Caco-2 (cell line): ENCODE data around the gene F5. TPM values are rescaled to one million over a fixed set of nuclear protein-coding genes. Genes with fewer than 3 reads are reported as not detected.
"Not testable (repeated sequence)": the region's sequence is repeated elsewhere in the genome, so short reads cannot be mapped to it uniquely, and the experiment has no call there.

ENCODE experiments used
- BruUV-seq: library from RNA; stranded (reverse); fragments of 400-500 nt; replicated peaks from 2 replicates; lab custom pipeline; 2021; lab: Mats Ljungman, UMichigan
- CTCF ChIA-PET: fragments of 300-600 bp; sonication (Branson Sonifier 250); formaldehyde crosslinking; loops from one replicate; lab custom pipeline; 2022; ENCODE audit warnings: antibody characterized with exemption; lab: Charles Lee
- POLR2A ChIA-PET: fragments of 300-600 bp; sonication (Branson Sonifier 250); formaldehyde crosslinking; loops from one replicate; lab custom pipeline; 2022; ENCODE audit warnings: antibody characterized with exemption; lab: Charles Lee
- DNase-seq, 2 experiments: peaks; one replicate each; pipeline versions ENCODE4 v3.0.0 to v3.0.0-alpha.2; 2020 to 2022
- H3K27me3 ChIP-seq: replicated peaks from 2 replicates; pipeline ENCODE4 v1.6.0; 2011; ENCODE audit warnings: low read length; ENCODE audit not compliant: control insufficient read depth, insufficient read depth
- H3K36me3 ChIP-seq: 2 replicates; pipeline ENCODE4 v1.5.1; 2011; ENCODE audit warnings: low read length; ENCODE audit not compliant: control insufficient read depth, insufficient read depth
- H3K4me1 ChIP-seq: fragments of 250-450 bp; sonication (Bioruptor Pico); 2 replicates; pipeline ENCODE4 v1.5.1; 2020; ENCODE audit warnings: mild to moderate bottlenecking
- H3K4me3 ChIP-seq: 2 replicates; pipeline ENCODE4 v1.5.1; 2011; ENCODE audit warnings: low read depth, mild to moderate bottlenecking, control low read depth, low read length
- H3K9me3 ChIP-seq: fragments of 250-450 bp; sonication (Bioruptor Pico); 2 replicates; pipeline ENCODE4 v1.5.1; 2020; ENCODE audit warnings: mild to moderate bottlenecking, moderate library complexity
- H3K27ac Mint-ChIP-seq: one replicate; pipeline ENCODE4 v1.8.0; 2022; ENCODE audit warnings: mixed read lengths; ENCODE audit not compliant: unreplicated experiment
- H3K27me3 Mint-ChIP-seq: one replicate; pipeline ENCODE4 v1.8.0; 2022; ENCODE audit warnings: mixed read lengths; ENCODE audit not compliant: insufficient read depth, unreplicated experiment
- H3K36me3 Mint-ChIP-seq: one replicate; pipeline ENCODE4 v1.8.0; 2022; ENCODE audit warnings: mild to moderate bottlenecking, mixed read lengths; ENCODE audit not compliant: insufficient read depth, unreplicated experiment
- H3K4me1 Mint-ChIP-seq: one replicate; pipeline ENCODE4 v1.8.0; 2022; ENCODE audit warnings: low read depth, mixed read lengths; ENCODE audit not compliant: unreplicated experiment
- H3K4me3 Mint-ChIP-seq: one replicate; pipeline ENCODE4 v1.8.0; 2022; ENCODE audit warnings: mild to moderate bottlenecking, moderate library complexity, mixed read lengths; ENCODE audit not compliant: unreplicated experiment
- H3K9me3 Mint-ChIP-seq: one replicate; pipeline ENCODE4 v1.8.0; 2022; ENCODE audit warnings: mixed read lengths; ENCODE audit not compliant: unreplicated experiment
- intact Hi-C: fragments of 100-400 bp; cut with micrococcal nuclease; formaldehyde crosslinking; loops from one replicate; pipeline ENCODE4 v1.10.0; 2022; ENCODE audit not compliant: unreplicated experiment
- total RNA-seq: library from RNA; stranded (reverse); gene quantifications from 2 replicates; pipeline ENCODE4 v1.2.3, GENCODE V29; 2022
- TF ChIP-seq, protein P1 (sequence below), 2 experiments: fragments of 200-600 bp in 1 of 2; IDR thresholded peaks; 1 replicate in 1 of 2; 2 replicates in 1 of 2; pipeline versions ENCODE4 v1.5.1 to v1.8.0; 2011 to 2022; ENCODE audit warnings: antibody characterized with exemption in 1 of 2, control low read depth in 1 of 2, inconsistent platforms in 1 of 2, low read depth in 1 of 2, low read length in 1 of 2, mild to moderate bottlenecking in 1 of 2, moderate library complexity in 1 of 2; ENCODE audit not compliant: insufficient read depth in 1 of 2, severe bottlenecking in 1 of 2, unreplicated experiment in 1 of 2

Gene F5
- total RNA-seq, 1 experiment from 2014 or later: 0.50 TPM

DNA sequence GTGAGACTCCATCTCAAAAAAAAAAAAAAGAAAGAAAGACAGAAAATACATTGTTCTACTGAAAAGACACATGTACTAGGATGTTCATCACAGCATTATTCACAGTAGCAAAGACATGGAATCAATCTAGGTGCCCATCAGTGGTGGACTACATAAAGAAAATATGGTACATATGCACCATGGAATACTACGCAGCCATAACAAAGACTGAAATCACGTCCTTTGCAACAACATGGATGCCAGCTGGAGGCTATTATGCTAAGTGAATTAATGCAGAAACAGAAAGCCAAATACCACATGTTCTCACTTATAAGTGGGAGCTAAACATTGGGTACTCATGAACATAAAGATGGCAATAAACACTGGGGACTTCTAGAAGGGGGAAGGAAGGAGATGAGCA is 51.6 kb downstream of the F5 start:
- Histone ChIP-seq H3K27me3 (no peaks in the 10 kb centered on the region), H3K4me1 (peaks cover 36% of the 10 kb centered on the region), H3K9me3 (no peaks in the 10 kb centered on the region), H3K4me3 (no peak overlapping the region), H3K36me3 (no peaks in the 10 kb centered on the region)
- BruUV-seq: no TSS peak
- Mint-ChIP-seq H3K9me3 (no peaks in the 10 kb centered on the region), H3K36me3 (no peaks in the 10 kb centered on the region), H3K4me1 (peaks cover 31% of the 10 kb centered on the region), H3K4me3 (no peak overlapping the region), H3K27ac (no peak overlapping the region), H3K27me3 (no peaks in the 10 kb centered on the region)
- CTCF ChIA-PET: no interaction called here
- TF ChIP-seq, protein P1, sequence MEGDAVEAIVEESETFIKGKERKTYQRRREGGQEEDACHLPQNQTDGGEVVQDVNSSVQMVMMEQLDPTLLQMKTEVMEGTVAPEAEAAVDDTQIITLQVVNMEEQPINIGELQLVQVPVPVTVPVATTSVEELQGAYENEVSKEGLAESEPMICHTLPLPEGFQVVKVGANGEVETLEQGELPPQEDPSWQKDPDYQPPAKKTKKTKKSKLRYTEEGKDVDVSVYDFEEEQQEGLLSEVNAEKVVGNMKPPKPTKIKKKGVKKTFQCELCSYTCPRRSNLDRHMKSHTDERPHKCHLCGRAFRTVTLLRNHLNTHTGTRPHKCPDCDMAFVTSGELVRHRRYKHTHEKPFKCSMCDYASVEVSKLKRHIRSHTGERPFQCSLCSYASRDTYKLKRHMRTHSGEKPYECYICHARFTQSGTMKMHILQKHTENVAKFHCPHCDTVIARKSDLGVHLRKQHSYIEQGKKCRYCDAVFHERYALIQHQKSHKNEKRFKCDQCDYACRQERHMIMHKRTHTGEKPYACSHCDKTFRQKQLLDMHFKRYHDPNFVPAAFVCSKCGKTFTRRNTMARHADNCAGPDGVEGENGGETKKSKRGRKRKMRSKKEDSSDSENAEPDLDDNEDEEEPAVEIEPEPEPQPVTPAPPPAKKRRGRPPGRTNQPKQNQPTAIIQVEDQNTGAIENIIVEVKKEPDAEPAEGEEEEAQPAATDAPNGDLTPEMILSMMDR (IDR thresholded peaks at IDR 0.05; ENCODE audit: insufficient read depth in 1 of 2, low read depth in 1 of 2, low read length in 1 of 2, severe bottlenecking in 1 of 2, unreplicated experiment in 1 of 2): no peak
- DNase-seq: no peak
- intact Hi-C loops: no loop called here
- POLR2A ChIA-PET: no interaction called here

DNA sequence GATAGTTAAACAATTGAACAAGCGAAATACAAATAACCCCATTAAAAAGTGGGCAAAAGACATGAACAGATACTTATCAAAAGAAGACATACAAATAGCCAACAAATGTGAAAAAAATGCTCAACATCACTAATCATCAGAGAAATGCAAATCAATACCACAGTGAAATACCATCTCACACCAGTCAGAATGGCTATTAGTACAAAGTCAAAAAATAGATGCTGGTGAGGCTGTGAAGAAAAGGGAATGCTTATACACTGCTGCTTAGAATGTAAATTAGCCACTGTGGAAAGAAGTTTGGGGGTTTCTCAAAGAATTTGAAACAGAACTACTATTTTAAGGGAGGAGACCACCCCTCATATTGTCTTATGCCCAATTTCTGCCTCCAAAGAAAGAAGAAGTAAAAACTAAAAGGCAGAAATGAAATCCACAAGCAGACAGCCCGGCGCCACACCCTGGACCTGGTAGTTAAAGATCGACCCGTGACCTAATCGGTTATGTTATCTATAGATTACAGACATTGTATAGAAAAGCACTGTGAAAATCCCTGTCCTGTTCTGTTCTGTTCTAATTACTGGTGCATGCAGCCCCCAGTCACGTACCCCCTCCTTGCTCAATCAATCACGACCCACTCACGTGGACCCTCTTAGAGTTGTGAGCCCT is 52.6 kb downstream of the F5 start:
- BruUV-seq, H3K36me3 ChIP-seq, POLR2A ChIA-PET, DNase-seq, intact Hi-C loops, CTCF ChIA-PET, H3K4me3 Mint-ChIP-seq, H3K36me3 Mint-ChIP-seq, H3K27me3 ChIP-seq, H3K4me3 ChIP-seq, H3K27me3 Mint-ChIP-seq, H3K9me3 Mint-ChIP-seq, H3K9me3 ChIP-seq: not testable (repeated sequence)
- peaks cover 31% of the 10 kb centered on the region for H3K4me1 Mint-ChIP-seq
- H3K4me1 ChIP-seq: peaks cover 35% of the 10 kb centered on the region
- H3K27ac Mint-ChIP-seq: peak overlapping the region; percentile 76

DNA sequence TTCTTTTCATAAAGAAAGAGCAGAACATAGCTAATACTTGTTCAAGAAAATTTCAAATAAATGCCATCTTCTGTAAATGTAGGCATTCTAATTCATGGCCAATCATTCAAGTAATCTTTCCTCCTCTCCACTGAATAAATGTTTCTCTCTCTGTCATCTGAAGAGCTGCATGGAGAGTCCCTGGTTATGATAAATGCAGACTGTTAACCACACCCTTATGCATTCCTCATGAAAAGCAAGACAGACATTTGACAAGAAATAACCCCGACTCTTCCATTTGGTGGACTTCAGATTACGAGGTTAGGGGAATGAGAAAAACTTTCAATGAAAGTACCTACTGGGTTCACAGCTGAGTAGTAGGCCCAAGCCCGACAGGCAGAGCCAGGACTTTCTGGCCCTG is 55.8 kb downstream of the F5 start:
- Mint-ChIP-seq H3K27ac (peak overlapping the region; percentile 98), H3K27me3 (no peaks in the 10 kb centered on the region), H3K4me3 (no peak overlapping the region), H3K4me1 (peaks cover 56% of the 10 kb centered on the region), H3K9me3 (no peaks in the 10 kb centered on the region), H3K36me3 (peaks cover 8% of the 10 kb centered on the region)
- Histone ChIP-seq H3K9me3 (no peaks in the 10 kb centered on the region), H3K4me3 (no peak overlapping the region), H3K27me3 (no peaks in the 10 kb centered on the region), H3K4me1 (peaks cover 62% of the 10 kb centered on the region), H3K36me3 (no peaks in the 10 kb centered on the region)
- no peak for DNase-seq
- intact Hi-C loops: no loop called here
- BruUV-seq: no TSS peak
- ChIA-PET POLR2A (no interaction called here), CTCF (interaction anchor here (0.9 kb wide), 1 partner anchor 16 kb away, joined by 3 read pairs; no protein-coding TSS in a partner anchor)
- TF ChIP-seq, protein P1 (IDR thresholded peaks at IDR 0.05; ENCODE audit: insufficient read depth in 1 of 2, low read depth in 1 of 2, low read length in 1 of 2, severe bottlenecking in 1 of 2, unreplicated experiment in 1 of 2): no peak
